Vein endothelial cell (primary cell): ENCODE measurements around the gene CPA3. TPM values are rescaled to one million over a fixed set of nuclear protein-coding genes. Genes with fewer than 3 reads are reported as not detected.

ENCODE experiments used
- total RNA-seq: library from RNA; depleted of rRNA; stranded (reverse); fragments of >200 nt; gene quantifications from 2 replicates; pipeline ENCODE4 v1.2.3, GENCODE V29; 2012

CPA3 gene
- 0.48 and 0.98 TPM in 2 replicates for total RNA-seq

GRCh38 chr3:148865049-148865448, at the start of gene CPA3:
Gene CPA3 (plus strand): TSS chr3:148865296. CDS start chr3:148865308, 12 bp downstream.

GRCh38 chr3:148827585-148827984, 37.5 kb upstream of the CPA3 start, which contains the start of gene CPB1:
Gene CPB1 (plus strand): TSS chr3:148827811. CDS start chr3:148827824, 13 bp downstream.

Other genes with a start within 250 kb of the CPA3 start
- 0.10 TPM in 1 of 2 replicates, not detected in the other for gene AGTR1, start 167.4 kb upstream of the CPA3 start, total RNA-seq
- not detected in 2 replicates for gene CPB1, start 37.5 kb upstream of the CPA3 start, total RNA-seq
- gene GYG1, start 126.2 kb downstream of the CPA3 start, total RNA-seq = 36.2 and 40.8 TPM in 2 replicates
- gene HLTF, start 221.2 kb downstream of the CPA3 start, total RNA-seq = 22.1 and 23.5 TPM in 2 replicates